HepG2 (cell line): ENCODE measurements around the gene GDF7. TPM values are rescaled to one million over a fixed set of nuclear protein-coding genes. Genes with fewer than 3 reads are reported as not detected.

Experiments used
- ARID3A ChIP-seq: IDR thresholded peaks from 2 replicates; pipeline ENCODE4 v1.6.1; 2012; ENCODE audit warnings: low read depth, low read length, improper control_type of control experiment
- BCL6 ChIP-seq: IDR thresholded peaks from 2 replicates; pipeline ENCODE4 v1.6.1; 2016; ENCODE audit warnings: missing genetic modification reagents, missing compliant biosample characterization
- E2F2 ChIP-seq: sonication (generic); formaldehyde crosslinking; IDR thresholded peaks from 2 replicates; pipeline ENCODE4 v1.4.0; 2020; ENCODE audit warnings: missing genetic modification reagents, borderline replicate concordance
- EHMT2 ChIP-seq: fragments of 200-600 bp; sonication (generic); IDR thresholded peaks from 2 replicates; pipeline ENCODE4 v1.7.0; 2017; ENCODE audit warnings: antibody characterized with exemption, low read depth, low read length, borderline replicate concordance
- ETV5 ChIP-seq: IDR thresholded peaks from 2 replicates; pipeline ENCODE4 v1.6.1; 2018; ENCODE audit warnings: missing biosample characterization, missing genetic modification reagents, inconsistent platforms, borderline replicate concordance
- FOXP1 ChIP-seq, 2 experiments: fragments of 450-650 bp in 1 of 2; IDR thresholded peaks; 2 replicates each; pipeline ENCODE4 v1.6.1; 2017 to 2018; ENCODE audit warnings: antibody characterized with exemption in 1 of 2
- GLI4 ChIP-seq: sonication (generic); formaldehyde crosslinking; IDR thresholded peaks from 2 replicates; pipeline ENCODE4 v1.5.1; 2020; ENCODE audit warnings: missing genetic modification reagents, mild to moderate bottlenecking, moderate library complexity, borderline replicate concordance
- MED13 ChIP-seq: sonication (generic); formaldehyde crosslinking; IDR thresholded peaks from 2 replicates; pipeline ENCODE4 v1.5.0; 2020; ENCODE audit warnings: missing genetic modification reagents
- POGZ ChIP-seq: sonication (generic); formaldehyde crosslinking; IDR thresholded peaks from 2 replicates; pipeline ENCODE4 v1.4.0; 2020; ENCODE audit warnings: mild to moderate bottlenecking, missing genetic modification reagents
- PPARG ChIP-seq: conservative IDR thresholded peaks from 2 replicates; pipeline ENCODE4 v1.6.1; 2016; ENCODE audit warnings: missing biosample characterization, missing genetic modification reagents
- RARA ChIP-seq: IDR thresholded peaks from 2 replicates; pipeline ENCODE4 v1.6.1; 2016; ENCODE audit warnings: missing genetic modification reagents, missing compliant biosample characterization
- RFXANK ChIP-seq: IDR thresholded peaks from 2 replicates; pipeline ENCODE4 v1.6.1; 2016
- ZFP91 ChIP-seq: sonication (generic); formaldehyde crosslinking; IDR thresholded peaks from 2 replicates; pipeline ENCODE4 v1.9.0; 2022; ENCODE audit warnings: missing genetic modification reagents, mild to moderate bottlenecking, borderline replicate concordance
- ZHX1 ChIP-seq: sonication (generic); formaldehyde crosslinking; IDR thresholded peaks from 2 replicates; pipeline ENCODE4 v1.8.1; 2022; ENCODE audit warnings: low read depth, mild to moderate bottlenecking, missing genetic modification reagents
- ZMYM4 ChIP-seq: sonication (generic); formaldehyde crosslinking; IDR thresholded peaks from 2 replicates; pipeline ENCODE4 v1.8.1; 2023; ENCODE audit warnings: mild to moderate bottlenecking, missing genetic modification reagents
- ZNF292 ChIP-seq: sonication (generic); formaldehyde crosslinking; IDR thresholded peaks from 2 replicates; pipeline ENCODE4 v1.8.1; 2022; ENCODE audit warnings: mild to moderate bottlenecking, low read depth, missing genetic modification reagents, borderline replicate concordance
- ZNF441 ChIP-seq: sonication (generic); formaldehyde crosslinking; IDR thresholded peaks from 2 replicates; pipeline ENCODE4 v1.7.0; 2021; ENCODE audit warnings: missing genetic modification reagents, borderline replicate concordance
- ZNF7 ChIP-seq: IDR thresholded peaks from 2 replicates; pipeline ENCODE4 v1.6.1; 2016; ENCODE audit warnings: missing biosample characterization, missing genetic modification reagents
- ZNF883 ChIP-seq: sonication (generic); formaldehyde crosslinking; IDR thresholded peaks from 2 replicates; pipeline ENCODE4 v1.5.1; 2020; ENCODE audit warnings: mild to moderate bottlenecking, missing genetic modification reagents; ENCODE audit errors: not compliant biosample characterization
- ZSCAN12 ChIP-seq: sonication (generic); formaldehyde crosslinking; IDR thresholded peaks from 2 replicates; pipeline ENCODE4 v1.9.0; 2021; ENCODE audit warnings: mild to moderate bottlenecking, missing genetic modification reagents
- polyA plus RNA-seq, 8 experiments: library from polyadenylated mRNA; depleted of rRNA in 3 of 8; stranded (reverse) in 7 of 8; unstranded in 1 of 8; fragments of >200 nt; fragmentation: Illumina TruSeq in 4 of 8; extraction: Trizol in 4 of 8; gene quantifications; 2 replicates each; pipeline versions ENCODE4 v1.2.1 to v1.2.3, GENCODE V29; 2011 to 2016; ENCODE audit warnings: low read depth in 4 of 8, missing spikeins in 1 of 8, mixed read lengths in 1 of 8; ENCODE audit not compliant: insufficient read depth in 1 of 8
- total RNA-seq, 5 experiments: library from RNA; depleted of rRNA; stranded (reverse); fragments of >200 nt; fragmentation: Illumina TruSeq; extraction: Trizol; gene quantifications; 2 replicates each; pipeline ENCODE4 v1.2.3, GENCODE V29; 2016; ENCODE audit warnings: low read depth in 1 of 5
- TF ChIP-seq, protein P1 (sequence below): sonication (generic); formaldehyde crosslinking; IDR thresholded peaks from 2 replicates; pipeline ENCODE4 v1.8.0; 2022; ENCODE audit warnings: mild to moderate bottlenecking, missing genetic modification reagents, moderate library complexity

GDF7 gene
- total and polyA plus RNA-seq, 2 of the 13 experiments (the other 11 are each of a cell fraction or from before 2014, with no cell fraction given), result 1.6 to 15.0 TPM

- TF ChIP-seq ZFP91 (CRISPR knock-in tag), result no peak
- TF ChIP-seq ZHX1, result 0 out of 2 replicates have a peak, but pooled peaks have one; percentile 44
- TF ChIP-seq ZSCAN12 (CRISPR knock-in tag), result no peak
- TF ChIP-seq MED13 (CRISPR knock-in tag), result no peak
- TF ChIP-seq ZNF883 (CRISPR knock-in tag), result no peak
- no peak for TF ChIP-seq E2F2
- TF ChIP-seq ETV5 (CRISPR knock-in tag), result no peak
- TF ChIP-seq GLI4 (CRISPR knock-in tag), result no peak
- TF ChIP-seq ZNF441 (CRISPR knock-in tag), result no peak
- TF ChIP-seq FOXP1 (IDR thresholded peaks at IDR 0.05), result no peak
- peak; percentile 73; the same call in 1 of the 2 replicates for TF ChIP-seq FOXP1 (CRISPR knock-in tag; IDR thresholded peaks at IDR 0.05)
- TF ChIP-seq RARA (CRISPR knock-in tag), result peak; percentile 91
- TF ChIP-seq ZNF7 (CRISPR knock-in tag), result no peak
- no peak for TF ChIP-seq RFXANK (CRISPR knock-in tag)
- peak; percentile 73 for TF ChIP-seq BCL6 (CRISPR knock-in tag)
- peak; percentile 48; the same call in 1 of the 2 replicates for TF ChIP-seq POGZ (CRISPR knock-in tag)
- TF ChIP-seq ARID3A, result no peak
- peak; percentile 90; the same call in 1 of the 2 replicates for TF ChIP-seq ZNF292
- TF ChIP-seq, protein P1, sequence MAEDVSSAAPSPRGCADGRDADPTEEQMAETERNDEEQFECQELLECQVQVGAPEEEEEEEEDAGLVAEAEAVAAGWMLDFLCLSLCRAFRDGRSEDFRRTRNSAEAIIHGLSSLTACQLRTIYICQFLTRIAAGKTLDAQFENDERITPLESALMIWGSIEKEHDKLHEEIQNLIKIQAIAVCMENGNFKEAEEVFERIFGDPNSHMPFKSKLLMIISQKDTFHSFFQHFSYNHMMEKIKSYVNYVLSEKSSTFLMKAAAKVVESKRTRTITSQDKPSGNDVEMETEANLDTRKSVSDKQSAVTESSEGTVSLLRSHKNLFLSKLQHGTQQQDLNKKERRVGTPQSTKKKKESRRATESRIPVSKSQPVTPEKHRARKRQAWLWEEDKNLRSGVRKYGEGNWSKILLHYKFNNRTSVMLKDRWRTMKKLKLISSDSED (CRISPR knock-in tag), result no peak
- 0 out of 2 replicates have a peak, but pooled peaks have one; percentile 25 for TF ChIP-seq PPARG (CRISPR knock-in tag)
- peak; percentile 80 for TF ChIP-seq ZMYM4 (CRISPR knock-in tag)
- TF ChIP-seq EHMT2, result 0 out of 2 replicates have a peak, but pooled peaks have one; percentile 41
- TF ChIP-seq, all 625 proteins: peak for 63
These were observed 50.7 kb downstream of the GDF7 start (continued) for GRCh38 chr2:20717641-20718040.
